Fibroblast of lung (primary cell): ENCODE results near the gene VWA8. TPM values are rescaled to one million over a fixed set of nuclear protein-coding genes. Genes with fewer than 3 reads are reported as not detected.

ENCODE experiments used
- DNase-seq, 2 donors: peaks; one replicate each; pipeline versions ENCODE4 v3.0.0 to v3.0.0-alpha.2; 2010; ENCODE audit warnings: low read depth in 2 of 2
- H2AFZ ChIP-seq: 2 replicates; pipeline ENCODE4 v1.5.1; 2012; ENCODE audit warnings: low read length, control low read depth, inconsistent platforms
- H3K27ac ChIP-seq: 2 replicates; pipeline ENCODE4 v1.5.1; 2011; ENCODE audit warnings: low read length, control low read depth; ENCODE audit not compliant: insufficient read depth
- H3K27me3 ChIP-seq: 2 replicates; pipeline ENCODE4 v1.5.1; 2011; ENCODE audit warnings: mild to moderate bottlenecking, low read length; ENCODE audit not compliant: control insufficient read depth, insufficient read depth
- H3K36me3 ChIP-seq: 2 replicates; pipeline ENCODE4 v1.5.1; 2011; ENCODE audit warnings: low read length; ENCODE audit not compliant: control insufficient read depth, insufficient read depth
- H3K4me1 ChIP-seq: 2 replicates; pipeline ENCODE4 v1.5.1; 2011; ENCODE audit warnings: low read length; ENCODE audit not compliant: control insufficient read depth, insufficient read depth; ENCODE audit errors: extremely low read depth
- H3K4me2 ChIP-seq: 2 replicates; pipeline ENCODE4 v1.5.1; 2011; ENCODE audit warnings: low read length, control low read depth; ENCODE audit not compliant: insufficient read depth; ENCODE audit errors: extremely low read depth
- H3K4me3 ChIP-seq, 4 experiments: fragments of 200-600 bp in 1 of 4; sonication (generic) in 1 of 4; replicated peaks in 1 of 4; 2 replicates each; pipeline ENCODE4 v1.5.1; 2011 to 2016; ENCODE audit warnings: low read length in 4 of 4, low read depth in 3 of 4, mild to moderate bottlenecking in 3 of 4, control low read depth in 2 of 4, inconsistent platforms in 1 of 4, mixed read lengths in 1 of 4; ENCODE audit not compliant: insufficient read depth in 1 of 4; ENCODE audit errors: control extremely low read depth in 1 of 4
- H3K79me2 ChIP-seq: 2 replicates; pipeline ENCODE4 v1.5.1; 2012; ENCODE audit warnings: mild to moderate bottlenecking, low read length, inconsistent platforms; ENCODE audit not compliant: control insufficient read depth, insufficient read depth
- H3K9ac ChIP-seq: 2 replicates; pipeline ENCODE4 v1.5.1; 2011; ENCODE audit warnings: mild to moderate bottlenecking, low read length, control low read depth; ENCODE audit not compliant: insufficient read depth
- H3K9me3 ChIP-seq: 2 replicates; pipeline ENCODE4 v1.5.1; 2012; ENCODE audit warnings: low read depth, low read length; ENCODE audit not compliant: control insufficient read depth, insufficient read depth
- H4K20me1 ChIP-seq: 2 replicates; pipeline ENCODE4 v1.5.1; 2011; ENCODE audit warnings: low read length; ENCODE audit not compliant: control insufficient read depth, insufficient read depth; ENCODE audit errors: extremely low read depth
- EZH2 ChIP-seq: IDR thresholded peaks from 2 replicates; pipeline ENCODE4 v1.5.1; 2012; ENCODE audit warnings: low read length, control low read depth, mild to moderate bottlenecking; ENCODE audit errors: missing control alignments
- polyA plus RNA-seq, 2 donors: library from polyadenylated mRNA; depleted of rRNA in 1 of 2; stranded (reverse) in 1 of 2; unstranded in 1 of 2; fragments of >200 nt; gene quantifications; 2 replicates each; pipeline ENCODE4 v1.2.1, GENCODE V29; 2011 to 2012; ENCODE audit warnings: missing spikeins in 1 of 2
- total RNA-seq: library from RNA; depleted of rRNA; stranded (reverse); fragments of >200 nt; gene quantifications from 2 replicates; pipeline ENCODE4 v1.2.1, GENCODE V29; 2014
- TF ChIP-seq, protein P1 (sequence below), 2 donors: IDR thresholded peaks in 1 of 2; conservative IDR thresholded peaks in 1 of 2; 1 replicate in 1 of 2; 2 replicates in 1 of 2; pipeline ENCODE4 v1.5.1; 2011 to 2012; ENCODE audit warnings: low read length in 2 of 2, control low read depth in 1 of 2, inconsistent platforms in 1 of 2, low read depth in 1 of 2, mild to moderate bottlenecking in 1 of 2

The VWA8 gene
- total and polyA plus RNA-seq, 2 donors (not counting 1 experiment from before 2014, with no cell fraction given): 12.6 to 29.9 TPM

DNA sequence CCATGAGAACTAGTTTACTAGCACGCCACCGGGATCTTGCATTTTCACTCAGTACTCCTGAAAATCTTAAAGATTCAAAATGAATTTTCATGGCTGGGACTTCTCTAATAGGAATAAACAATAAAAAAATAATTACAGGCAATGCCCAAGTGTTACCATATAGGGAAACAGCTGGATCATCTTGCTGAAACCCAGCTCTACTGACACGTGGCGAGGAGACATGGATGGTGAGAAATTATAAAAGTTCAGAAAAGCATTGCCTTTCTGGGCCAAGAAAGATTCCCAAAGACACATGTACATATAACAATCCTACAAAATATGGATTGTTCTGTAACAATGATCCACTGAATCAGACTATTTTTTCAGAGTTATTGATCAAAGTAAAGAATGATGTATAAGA lies 294.3 kb downstream of the VWA8 start:
- Histone ChIP-seq H4K20me1 (no peaks in the 10 kb centered on the region), H3K79me2 (no peaks in the 10 kb centered on the region), H3K27me3 (no peaks in the 10 kb centered on the region), H3K4me2 (no peak overlapping the region), H3K27ac (no peak overlapping the region), H3K4me1 (no peaks in the 10 kb centered on the region), H2AFZ (no peak overlapping the region), H3K9ac (no peak overlapping the region), H3K36me3 (no peaks in the 10 kb centered on the region), H3K4me3 (no peak overlapping the region), H3K9me3 (no peaks in the 10 kb centered on the region)
- DNase-seq: no peak
- TF ChIP-seq EZH2: no peak
- TF ChIP-seq, protein P1, sequence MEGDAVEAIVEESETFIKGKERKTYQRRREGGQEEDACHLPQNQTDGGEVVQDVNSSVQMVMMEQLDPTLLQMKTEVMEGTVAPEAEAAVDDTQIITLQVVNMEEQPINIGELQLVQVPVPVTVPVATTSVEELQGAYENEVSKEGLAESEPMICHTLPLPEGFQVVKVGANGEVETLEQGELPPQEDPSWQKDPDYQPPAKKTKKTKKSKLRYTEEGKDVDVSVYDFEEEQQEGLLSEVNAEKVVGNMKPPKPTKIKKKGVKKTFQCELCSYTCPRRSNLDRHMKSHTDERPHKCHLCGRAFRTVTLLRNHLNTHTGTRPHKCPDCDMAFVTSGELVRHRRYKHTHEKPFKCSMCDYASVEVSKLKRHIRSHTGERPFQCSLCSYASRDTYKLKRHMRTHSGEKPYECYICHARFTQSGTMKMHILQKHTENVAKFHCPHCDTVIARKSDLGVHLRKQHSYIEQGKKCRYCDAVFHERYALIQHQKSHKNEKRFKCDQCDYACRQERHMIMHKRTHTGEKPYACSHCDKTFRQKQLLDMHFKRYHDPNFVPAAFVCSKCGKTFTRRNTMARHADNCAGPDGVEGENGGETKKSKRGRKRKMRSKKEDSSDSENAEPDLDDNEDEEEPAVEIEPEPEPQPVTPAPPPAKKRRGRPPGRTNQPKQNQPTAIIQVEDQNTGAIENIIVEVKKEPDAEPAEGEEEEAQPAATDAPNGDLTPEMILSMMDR (conservative IDR thresholded peaks at IDR 0.05 in 1 of 2, IDR thresholded peaks at IDR 0.05 in 1 of 2; ENCODE audit: low read depth in 1 of 2, low read length in 2 of 2): no peak

DNA sequence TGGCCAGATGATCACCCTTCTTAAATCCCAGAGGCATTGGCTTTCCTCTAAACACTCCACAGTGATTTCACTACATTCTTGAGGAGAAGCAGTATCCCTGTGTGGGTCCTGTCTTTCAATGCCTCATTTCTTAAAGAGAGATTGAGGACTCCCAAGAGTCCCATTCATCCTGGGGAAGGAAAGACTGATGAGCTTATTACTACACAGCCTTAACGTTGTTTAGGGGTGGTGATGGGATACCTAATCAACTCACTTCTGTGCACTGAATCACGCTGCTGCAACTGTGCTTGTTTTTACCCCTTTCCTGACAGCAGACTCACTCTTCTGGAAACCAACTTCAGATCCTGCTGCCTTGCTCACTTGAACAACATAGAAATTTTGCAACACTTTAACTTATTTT lies 300.5 kb downstream of the VWA8 start:
- Histone ChIP-seq H3K4me3 (no peak overlapping the region), H4K20me1 (no peaks in the 10 kb centered on the region), H3K9ac (no peak overlapping the region), H3K36me3 (no peaks in the 10 kb centered on the region), H3K9me3 (no peaks in the 10 kb centered on the region), H3K4me2 (no peak overlapping the region), H3K27me3 (no peaks in the 10 kb centered on the region), H3K4me1 (peaks cover 3% of the 10 kb centered on the region), H3K79me2 (no peaks in the 10 kb centered on the region), H3K27ac (no peak overlapping the region), H2AFZ (no peak overlapping the region)
- DNase-seq: no peak
- no peak for TF ChIP-seq EZH2
- TF ChIP-seq, protein P1 (conservative IDR thresholded peaks at IDR 0.05 in 1 of 2, IDR thresholded peaks at IDR 0.05 in 1 of 2; ENCODE audit: low read depth in 1 of 2, low read length in 2 of 2): no peak

DNA sequence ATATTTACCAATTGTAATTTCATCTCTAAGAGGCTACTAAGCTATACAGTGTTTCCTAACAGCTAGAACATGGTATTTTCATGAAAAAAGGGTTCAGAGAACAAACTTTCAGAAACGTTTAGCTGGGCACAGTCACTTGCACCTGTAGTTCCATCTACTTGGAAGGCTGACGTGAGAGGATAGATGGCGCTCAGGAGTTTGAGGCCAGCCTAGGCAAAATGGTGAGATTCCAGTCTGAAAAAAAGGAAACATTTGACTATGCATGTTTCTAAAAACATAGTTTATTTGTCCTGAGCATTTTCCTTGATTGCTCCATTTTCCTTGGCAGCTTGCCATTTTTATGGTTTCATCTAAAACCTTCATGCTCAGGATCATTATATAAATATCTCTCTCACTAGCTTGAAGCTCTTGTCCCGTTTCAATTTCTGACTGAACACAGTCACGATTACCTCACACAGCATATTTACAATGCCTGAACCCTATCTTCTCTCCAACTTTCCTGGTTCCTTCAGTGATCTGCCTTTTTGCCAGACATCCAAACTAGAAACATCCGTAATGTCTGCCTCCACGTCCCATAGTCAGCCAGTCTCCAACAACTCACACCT lies 302.8 kb downstream of the VWA8 start:
- TF ChIP-seq EZH2: no peak
- TF ChIP-seq, protein P1 (conservative IDR thresholded peaks at IDR 0.05 in 1 of 2, IDR thresholded peaks at IDR 0.05 in 1 of 2; ENCODE audit: low read depth in 1 of 2, low read length in 2 of 2): peak in 1 of 2 donors; percentile 25
- H3K9ac ChIP-seq: no peak overlapping the region
- H2AFZ ChIP-seq: peak overlapping the region; percentile 33
- DNase-seq: peak; percentile 59 to 94
- H3K36me3 ChIP-seq: no peaks in the 10 kb centered on the region
- H3K4me3 ChIP-seq: no peak overlapping the region
- H3K9me3 ChIP-seq: no peaks in the 10 kb centered on the region
- H3K4me2 ChIP-seq: peak overlapping the region; percentile 48
- peaks cover 3% of the 10 kb centered on the region for H3K4me1 ChIP-seq
- no peaks in the 10 kb centered on the region for H3K79me2 ChIP-seq
- no peaks in the 10 kb centered on the region for H3K27me3 ChIP-seq
- H4K20me1 ChIP-seq: no peaks in the 10 kb centered on the region
- H3K27ac ChIP-seq: peak overlapping the region; percentile 8
